Ecto neural progenitor cell (in vitro differentiated cells): ENCODE results near the gene BEST4.
A peak's percentile ranks its signal among the peaks of the same experiment; 100 is the strongest.
"Not testable (repeated sequence)": the region's sequence is repeated elsewhere in the genome, so short reads cannot be mapped to it uniquely, and the experiment has no call there.

Source experiments
- DNase-seq: peaks from one replicate; pipeline ENCODE4 v3.0.0-alpha.2; 2018; ENCODE audit warnings: low spot score

The BEST4 gene

DNA sequence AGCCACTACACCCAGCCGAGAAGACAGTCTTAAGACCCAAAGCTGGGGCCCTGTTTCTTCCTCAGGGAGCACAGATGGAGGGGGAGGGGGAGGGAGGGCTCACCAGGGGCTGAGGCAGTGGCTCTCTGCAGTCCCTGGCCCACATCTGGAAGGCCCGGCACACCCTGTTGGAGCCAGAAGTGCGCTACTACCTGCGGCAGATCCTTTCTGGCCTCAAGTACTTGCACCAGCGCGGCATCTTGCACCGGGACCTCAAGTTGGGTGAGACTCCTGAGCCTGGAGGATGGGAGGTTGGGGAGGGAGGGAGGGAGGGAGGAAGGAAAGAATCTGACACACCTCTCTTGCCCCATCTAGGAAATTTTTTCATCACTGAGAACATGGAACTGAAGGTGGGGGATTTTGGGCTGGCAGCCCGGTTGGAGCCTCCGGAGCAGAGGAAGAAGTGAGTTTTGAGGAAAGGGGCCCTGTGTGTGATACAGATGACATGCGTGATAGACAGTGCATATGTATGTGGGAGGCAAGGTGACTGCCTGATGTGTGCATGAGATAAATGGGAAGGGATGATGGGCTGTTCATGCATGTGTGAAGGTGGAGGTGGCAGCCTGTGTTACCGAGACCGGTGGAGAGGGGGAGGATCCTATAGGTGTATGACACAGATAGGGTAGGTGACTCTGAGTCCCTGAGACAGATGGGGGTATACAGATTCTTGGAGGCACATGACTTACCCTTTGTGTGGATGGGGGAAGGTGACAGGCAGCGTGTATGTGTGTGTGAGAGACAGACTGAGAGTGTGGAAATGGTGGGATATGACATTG is 13.7 kb upstream of the BEST4 start:
- DNase-seq = no peak

DNA sequence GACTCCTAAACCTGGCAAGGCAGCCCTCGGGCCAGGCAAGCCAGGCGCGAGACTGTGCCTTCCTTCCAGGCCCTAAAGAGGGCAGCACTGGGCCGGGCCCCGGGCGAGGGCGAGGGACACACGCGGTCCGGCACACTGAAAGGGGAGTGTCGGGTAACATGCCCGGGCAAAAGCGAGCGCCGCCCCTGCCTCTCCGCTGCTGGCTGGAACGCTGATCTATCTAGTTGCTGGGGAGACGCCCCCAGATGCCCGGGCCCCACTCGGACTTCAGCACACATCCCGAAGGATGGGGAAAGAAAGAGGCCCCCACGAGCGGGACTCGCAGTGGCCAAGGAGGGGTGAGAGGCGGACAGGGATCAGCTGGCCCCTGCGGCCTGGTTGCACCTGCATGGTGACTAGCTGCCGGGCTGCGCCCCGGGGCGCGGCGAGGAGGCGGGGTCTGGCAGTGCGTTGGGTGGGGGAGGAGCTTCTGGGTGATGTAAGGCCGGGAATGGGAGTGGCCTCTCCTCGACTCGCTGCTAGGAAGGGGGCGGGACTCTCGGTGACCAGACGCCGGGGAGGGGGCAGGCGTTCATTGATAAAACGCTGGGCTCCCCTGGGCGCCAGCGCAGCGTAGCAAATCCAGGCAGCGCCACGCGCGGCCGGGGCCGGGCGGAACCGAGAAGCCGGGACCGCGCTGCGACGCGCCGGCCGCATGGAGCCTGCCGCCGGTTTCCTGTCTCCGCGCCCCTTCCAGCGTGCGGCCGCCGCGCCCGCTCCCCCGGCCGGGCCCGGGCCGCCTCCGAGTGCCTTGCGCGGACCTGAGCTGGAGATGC is 12.0 kb upstream of the BEST4 start, which contains the start of gene PLK3:
TSS of gene PLK3 (plus strand) at position 608 of the 815 bp plus-strand sequence. CDS start at position 695, 87 bp downstream.
- peak; percentile 98 for DNase-seq

DNA sequence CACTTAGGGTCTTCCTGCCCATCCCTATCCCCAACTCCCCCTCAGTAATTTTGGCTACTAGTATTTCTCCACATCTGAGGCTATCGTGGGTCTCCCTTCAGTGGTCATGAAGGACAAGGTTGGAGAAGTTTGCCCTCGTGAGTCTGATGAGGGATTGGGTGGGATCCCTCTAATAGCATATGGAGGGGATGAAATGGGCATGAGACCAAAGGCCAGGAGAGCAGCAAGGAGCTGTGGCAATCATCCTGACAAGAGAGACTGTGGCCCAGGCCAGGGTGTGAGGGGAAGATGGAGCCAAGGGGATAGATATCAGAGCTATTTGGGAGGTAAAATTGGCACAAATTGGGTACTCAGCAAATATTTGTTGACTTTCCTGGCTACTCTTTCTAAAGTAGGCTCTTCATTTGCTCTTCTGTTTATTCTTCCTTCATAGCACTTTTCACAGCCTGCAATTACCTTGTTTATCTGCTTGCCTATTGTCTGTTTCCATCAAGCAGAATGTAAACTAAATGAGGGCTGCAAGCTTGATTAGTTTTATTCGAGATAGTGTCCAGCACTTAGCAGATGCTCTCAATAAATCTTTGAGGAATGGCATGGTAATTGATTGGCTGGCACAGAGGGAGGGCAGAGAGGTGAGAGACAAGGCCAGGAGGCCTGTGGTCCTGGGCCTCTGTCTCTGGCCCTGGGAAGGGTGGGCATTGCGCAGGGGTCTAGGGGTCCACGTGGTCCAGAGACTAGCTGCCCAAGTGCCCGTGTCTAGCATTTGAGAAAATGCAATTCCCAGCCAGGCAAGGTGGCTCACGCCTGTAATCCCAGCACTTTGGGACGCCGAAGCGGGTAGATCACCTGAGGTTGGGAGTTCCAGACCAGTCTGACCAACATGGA is 10.8 kb upstream of the BEST4 start:
- no peak for DNase-seq

DNA sequence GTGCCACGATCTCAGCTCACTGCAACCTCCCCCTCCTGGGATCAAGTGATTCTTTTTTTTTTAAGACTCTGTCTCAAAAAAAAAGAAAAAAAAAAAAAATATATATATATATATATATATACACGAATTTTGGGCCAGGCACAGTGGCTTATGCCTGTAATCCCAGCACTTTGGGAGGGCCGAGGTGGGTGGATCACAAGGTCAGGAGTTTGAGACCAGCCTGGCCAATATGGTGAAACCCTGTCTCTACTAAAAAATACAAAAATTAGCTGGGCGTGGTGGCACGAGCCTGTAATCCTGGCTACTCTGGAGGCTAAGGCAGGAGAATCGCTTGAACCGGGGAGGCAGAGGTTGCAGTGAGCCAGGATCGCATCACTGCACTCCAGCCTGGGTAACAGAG is 9.9 kb upstream of the BEST4 start:
- DNase-seq = not testable (repeated sequence)

DNA sequence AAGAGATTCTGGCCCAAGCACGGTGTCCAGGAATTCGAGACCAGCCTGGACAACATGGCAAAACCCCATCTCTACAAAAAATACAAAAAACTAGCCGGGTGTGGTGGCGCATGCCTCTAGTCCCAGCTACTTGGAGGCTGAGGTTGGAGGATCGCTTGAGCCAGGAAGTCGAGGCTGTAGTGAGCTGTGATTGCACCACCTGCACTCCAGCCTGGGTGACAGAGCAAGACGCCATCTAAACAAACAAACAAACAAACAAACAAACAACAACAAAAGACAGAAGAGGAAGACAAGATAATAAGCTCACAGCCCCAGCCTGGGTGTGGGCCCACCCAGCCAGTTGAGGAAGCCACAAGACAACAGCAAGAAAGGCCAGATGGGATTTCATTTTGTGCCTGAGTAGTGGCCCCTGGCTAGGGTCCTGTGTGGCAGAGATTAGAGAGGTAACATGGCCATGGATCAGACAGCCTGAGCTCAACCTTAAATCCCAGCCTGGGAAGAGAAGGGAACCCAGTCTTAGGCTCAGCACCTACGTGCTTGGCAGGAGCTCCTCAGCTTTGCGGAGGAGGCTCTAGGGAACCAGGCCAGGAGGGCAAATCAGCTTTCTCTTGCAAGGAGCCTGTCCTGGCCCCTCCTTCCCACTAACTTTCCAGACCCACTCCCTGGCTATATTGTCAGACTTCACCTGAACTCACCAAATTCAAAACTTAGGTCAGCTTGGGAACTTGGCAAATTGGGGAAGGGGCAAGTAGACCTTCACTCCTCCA is 4.9 kb upstream of the BEST4 start:
- DNase-seq = no peak

DNA sequence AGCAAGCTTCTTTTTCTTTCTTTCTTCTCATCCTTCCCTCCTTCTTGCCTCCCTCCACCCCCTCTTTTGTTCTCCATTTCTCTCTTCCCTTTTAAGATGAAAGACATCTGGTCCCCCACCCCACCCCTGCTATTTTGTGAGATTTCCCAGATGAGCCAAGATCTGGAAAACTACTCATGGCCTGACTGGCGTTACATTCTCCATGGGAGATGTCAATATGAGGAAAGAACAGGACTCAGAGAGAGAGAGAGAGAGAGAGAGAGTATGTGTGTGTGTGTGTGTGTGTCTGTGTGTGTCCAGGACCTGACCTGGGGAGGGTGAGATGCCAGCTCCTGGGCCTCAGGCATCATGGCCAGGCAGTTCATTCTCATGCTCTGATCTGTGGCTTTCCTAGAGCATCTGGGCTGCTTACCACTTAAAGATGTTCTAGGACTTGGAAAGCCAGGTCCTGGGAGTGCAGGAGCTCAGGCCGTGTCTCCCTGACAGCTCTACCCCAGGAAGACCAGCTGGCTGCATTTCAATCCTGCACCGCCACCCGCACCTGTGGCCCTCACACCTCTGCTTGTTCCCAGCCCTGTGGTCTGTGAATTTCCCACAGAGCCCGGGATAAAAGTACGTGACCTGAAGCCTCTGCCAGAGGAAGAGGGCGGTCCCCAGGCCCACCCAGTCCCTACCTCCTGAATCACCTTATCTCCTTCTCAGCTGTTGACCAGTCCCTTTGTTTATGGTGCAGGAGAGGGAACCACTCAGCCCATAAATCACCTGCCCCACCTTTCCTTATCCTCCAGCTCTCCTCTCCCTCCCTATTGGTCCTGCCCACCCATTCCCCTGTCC is 3.2 kb upstream of the BEST4 start:
- no peak for DNase-seq

DNA sequence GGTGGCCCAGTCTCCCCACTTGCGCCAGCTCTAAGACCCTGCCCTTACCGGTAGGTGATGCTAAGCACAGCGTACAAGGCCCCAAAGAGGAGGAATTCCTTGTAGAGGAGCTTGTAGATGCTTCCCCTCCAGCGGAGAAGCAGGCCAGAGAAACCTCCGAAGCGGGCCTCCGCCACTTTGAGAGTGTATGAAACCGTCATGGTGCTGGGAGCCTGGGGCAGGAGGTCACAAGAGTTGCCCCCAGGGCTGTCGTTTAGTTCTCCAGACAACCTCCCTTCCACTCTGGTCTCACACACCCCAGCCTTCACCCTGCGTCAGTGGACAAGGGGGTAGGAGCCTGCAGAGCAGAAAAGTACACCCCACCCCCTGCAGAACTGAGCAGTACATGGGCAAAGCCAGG is 464 bp downstream of the BEST4 start:
- no peak for DNase-seq

DNA sequence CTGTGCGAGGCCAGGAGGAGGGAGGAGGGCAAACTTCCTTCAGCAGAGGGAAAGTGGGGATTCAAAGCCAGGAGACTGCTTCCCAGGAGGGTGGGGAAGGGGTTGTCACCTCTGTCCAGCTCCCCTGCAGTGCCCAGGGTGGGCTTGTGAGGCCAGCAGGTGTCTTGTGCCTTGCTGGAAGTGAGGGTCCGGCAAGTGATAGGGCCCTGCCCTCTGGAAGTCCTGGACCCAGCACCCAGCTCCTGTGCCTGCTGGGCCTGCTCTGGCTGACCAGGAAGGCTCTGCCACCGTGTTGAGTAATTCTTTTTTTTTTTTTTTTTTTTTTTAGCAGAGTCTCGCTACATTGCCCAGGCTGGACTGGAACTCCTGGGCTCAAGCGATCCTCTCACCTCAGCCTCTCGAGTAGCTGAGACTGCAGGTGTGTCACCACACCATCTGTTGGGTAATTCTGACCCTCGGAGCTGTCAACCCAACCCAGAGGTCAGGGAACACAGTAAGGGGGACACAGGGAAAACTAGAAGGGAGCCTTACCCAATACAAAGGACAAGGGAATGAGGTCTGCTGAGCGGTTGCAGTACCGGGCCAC is 1.0 kb downstream of the BEST4 start:
- DNase-seq = no peak

DNA sequence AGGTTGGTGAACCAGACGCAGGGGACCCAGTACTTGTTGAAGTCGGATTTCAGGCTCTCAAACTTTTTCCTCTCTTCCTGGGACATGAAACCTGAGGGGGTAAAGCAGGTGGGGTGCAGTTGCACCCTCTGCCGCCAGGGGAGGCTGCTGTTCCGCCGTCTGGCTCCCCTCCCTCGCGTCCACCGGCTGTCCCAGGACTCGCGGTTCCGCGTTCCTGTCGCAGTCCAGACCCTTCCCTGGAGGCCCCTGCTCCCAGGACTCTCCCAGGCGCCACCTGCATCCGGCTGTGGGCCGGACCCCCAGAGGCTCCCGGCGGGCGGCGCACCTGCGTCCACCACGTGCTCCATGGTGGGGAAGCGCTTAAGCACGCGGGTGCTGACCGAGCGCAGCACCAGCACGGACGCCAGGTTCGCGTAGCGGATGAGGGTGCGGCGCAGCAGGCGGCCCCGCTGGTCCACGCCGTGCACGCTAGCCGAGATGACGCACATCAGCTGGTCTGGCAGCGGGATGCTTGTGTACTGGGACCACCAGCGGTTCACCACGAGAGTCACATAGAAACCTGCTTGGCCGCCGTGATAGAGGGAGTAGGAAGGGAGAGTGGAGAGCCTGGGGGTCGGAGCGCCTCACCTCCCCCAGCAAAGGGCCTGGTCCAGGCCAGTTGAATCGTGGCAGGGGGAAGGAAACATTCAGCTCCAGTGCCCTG is 1.7 kb downstream of the BEST4 start:
- peak; percentile 90 for DNase-seq

DNA sequence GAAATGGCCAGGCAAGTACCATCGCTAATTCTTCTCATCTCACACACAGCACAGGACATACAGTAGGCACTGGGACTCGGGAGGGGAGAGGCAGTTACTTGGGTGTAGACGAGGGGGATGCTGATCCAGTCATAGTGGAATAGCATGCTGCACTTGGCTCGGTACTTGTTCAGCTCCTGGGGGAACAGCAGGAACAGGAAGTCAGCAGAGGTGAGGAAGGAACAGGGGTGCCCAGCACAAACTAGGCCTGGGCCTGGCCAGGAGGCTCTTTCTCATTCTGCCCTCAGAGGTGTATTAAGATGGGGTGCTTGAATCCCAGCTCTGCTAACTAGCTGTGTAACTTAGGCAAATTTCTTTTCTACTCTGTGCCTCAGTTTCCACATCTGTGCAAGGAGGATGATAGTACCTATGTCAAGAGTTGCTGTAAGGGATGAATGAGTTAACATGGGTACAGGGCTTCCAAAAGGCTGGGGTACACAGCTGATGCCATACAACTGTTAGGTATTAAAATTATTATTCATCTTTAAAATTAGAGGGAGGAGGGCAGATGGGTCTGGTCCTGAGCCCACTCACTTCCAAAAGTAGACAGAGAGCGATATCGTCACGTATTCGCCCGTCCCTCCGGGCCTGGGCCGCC is 2.4 kb downstream of the BEST4 start:
- no peak for DNase-seq

DNA sequence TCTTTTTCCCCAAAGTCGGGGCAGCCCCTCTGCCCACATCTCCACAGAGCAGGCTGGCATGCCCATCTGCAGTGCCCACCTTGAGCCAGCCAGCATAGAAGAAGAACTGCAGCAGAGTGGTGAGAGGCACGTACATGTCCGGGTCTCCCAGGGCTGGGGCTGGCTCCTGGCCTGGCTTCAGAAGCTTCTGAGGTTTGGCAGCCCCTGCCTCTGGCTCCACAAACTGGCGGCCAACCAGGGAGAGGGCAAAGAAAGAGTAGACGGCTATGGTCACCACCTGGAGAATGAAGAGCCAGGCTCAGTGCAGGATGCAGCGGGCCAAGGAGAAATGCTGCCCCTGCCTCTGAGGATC is 3.0 kb downstream of the BEST4 start:
- no peak for DNase-seq

DNA sequence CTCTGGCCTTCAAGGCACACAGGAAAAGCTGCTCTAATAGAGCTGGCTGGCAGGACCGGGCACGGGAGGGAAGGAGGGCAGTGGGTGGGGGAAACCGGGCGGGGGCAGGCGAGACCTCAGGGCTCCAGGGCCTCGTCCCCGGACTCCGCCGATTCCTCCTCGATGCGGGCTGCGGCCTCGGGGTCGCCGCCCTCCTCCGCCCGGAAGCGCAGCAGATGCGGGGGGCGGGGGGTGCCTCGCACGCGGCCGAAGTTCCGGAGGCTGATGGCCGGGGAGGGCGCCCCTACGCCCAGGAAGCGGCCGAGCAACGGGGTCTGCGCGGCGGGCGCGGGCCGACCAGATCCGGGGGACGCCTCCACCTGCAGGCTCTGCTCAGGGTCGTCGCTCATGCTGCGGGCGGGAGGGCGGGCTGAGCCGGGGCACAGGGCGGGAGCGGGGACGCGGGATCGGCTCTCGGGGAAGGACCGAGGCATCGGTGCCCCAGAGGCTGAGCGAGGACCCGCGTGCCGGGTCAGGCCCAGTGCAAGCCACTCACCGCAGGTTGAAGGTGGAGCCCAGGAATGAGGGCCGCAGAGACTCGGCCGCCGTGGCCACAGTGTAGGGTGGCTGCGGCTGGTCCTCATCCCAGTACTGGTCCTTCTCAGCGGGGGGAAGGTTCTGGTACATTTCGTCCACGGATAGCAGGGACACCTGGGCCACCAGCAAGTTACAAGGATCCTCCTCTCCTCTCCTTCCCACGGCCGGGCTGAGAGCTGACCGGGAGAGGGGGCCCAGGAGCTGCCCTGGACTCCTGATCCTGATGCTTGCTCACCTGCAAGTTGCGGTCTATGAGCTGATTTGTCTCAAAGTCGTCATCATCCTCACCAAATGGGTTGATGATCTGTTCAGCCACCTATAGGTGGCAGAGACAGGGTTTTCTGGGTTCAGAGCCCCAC is 3.6 kb downstream of the BEST4 start:
- peak; percentile 76 for DNase-seq

DNA sequence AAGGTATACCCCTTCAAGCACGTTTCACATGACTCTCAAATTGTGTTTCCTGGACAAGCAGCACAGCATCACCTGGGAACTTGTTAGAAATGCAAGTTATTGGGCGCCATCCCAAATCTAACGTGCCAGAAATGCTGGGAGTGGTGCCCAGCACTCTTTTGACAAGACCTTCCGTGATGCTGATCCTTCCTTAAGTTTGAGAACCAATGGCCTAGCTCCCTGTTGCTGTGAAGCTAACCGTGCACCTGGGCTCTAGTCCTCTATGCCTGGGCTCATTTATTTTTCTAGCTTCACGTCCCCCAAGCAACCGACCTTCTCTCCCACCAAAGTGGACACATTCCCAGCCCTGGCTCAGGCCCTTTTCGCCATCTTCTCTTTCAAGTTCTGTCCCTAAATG is 4.3 kb downstream of the BEST4 start:
- DNase-seq = no peak

DNA sequence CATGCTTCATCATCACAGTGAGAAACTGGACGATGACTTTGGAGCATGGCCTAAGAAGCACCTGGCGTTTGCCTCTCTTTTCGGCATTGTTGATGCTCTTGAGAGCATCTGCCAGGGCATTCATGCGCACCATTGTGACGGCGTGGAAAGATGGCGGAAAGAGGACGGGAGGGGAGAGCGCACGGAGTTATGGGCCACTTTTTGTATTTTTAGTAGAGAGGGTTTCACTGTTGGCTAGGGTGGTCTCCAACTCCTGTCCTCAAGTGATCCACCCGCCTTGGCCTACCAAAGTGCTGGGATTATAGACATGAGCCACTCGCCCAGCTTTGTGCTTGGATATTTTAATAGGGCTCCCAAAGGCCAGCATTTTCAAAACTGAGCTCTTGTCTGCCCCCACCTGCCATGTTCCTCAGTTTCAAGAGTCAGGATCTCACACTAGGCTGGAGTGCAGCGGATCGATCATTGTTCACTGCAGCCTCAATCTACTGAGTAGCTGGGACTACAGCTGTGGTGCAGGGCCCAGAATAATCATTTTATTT is 7.3 kb downstream of the BEST4 start:
- no peak for DNase-seq

DNA sequence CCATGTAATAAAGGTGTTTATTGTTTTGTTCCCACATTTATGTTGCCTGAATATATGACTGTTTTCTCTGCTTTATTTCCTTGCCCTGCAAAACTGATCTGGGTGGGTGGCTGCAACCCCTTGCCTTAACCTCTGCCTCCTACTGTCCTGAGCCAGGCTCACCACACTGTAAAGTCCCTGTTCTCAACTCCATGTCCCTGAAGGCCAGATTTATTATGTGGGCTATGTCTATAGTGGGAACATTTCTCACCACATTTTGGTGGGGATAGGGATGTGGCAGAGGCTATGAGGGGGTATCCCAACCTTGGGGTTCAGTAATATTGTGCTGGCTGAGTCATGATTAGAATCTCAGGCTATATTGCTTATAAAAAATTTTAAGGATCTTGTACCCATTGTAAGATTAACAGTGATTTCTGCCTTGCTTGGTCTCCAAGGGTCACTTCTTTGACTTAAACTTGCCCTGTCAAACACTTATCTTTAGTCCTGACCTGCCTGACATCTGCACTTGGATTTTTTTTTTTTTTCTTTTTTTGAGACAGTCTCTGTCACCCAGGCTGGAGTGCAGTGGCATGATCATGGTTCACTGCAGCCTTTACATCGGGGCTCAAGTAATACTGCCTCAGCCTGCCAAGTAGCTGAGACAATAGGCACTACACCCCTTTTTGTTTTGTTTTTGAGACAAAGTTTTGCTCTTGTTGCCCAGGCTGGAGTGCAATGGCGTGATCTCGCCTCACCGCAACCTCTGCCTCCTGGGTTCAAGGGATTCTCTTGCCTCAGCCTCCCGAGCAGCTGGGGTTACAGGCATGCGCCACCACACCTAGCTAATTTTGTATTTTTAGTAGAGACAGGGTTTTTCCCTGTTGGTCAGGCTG is 9.0 kb downstream of the BEST4 start:
- no peak for DNase-seq

DNA sequence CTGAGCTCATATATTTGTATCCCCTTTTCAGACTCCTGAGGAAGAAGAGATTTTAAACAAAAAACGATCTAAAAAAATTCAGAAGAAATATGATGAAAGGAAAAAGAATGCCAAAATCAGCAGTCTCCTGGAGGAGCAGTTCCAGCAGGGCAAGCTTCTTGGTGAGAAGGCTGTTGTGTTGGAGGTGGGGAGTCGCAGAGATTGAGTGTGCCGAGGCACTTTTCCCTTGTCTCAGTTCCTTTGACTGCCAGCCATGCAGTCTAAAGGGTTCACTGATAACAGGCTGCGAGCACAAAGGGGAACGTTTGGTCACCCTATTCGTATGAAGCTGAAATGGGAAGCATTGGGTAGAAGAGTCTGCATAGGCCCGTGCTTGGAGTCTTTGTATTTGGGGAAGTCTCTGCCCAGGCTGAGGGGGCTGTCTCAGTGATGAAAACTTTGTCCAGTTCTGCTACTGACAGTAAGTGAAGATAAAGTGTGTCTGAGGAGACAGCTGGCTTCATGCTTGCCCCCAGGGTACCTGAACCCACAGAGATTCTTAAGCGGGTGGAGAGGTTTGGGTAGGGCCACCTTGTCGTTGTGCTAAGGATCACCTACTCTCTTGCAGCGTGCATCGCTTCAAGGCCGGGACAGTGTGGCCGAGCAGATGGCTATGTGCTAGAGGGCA is 9.9 kb downstream of the BEST4 start:
- DNase-seq = no peak
